Nucleus accumbens (tissue), 56 donors: ENCODE measurements around the gene RTCA.

Source experiments
- DNase-seq, 56 donors: peaks; one replicate each; lab custom pipeline; 2025; lab: John Stamatoyannopoulos, UW

Gene RTCA

GRCh38 chr1:100340494-100340893, 74.5 kb downstream of the RTCA start:
- no peak for DNase-seq

DNA sequence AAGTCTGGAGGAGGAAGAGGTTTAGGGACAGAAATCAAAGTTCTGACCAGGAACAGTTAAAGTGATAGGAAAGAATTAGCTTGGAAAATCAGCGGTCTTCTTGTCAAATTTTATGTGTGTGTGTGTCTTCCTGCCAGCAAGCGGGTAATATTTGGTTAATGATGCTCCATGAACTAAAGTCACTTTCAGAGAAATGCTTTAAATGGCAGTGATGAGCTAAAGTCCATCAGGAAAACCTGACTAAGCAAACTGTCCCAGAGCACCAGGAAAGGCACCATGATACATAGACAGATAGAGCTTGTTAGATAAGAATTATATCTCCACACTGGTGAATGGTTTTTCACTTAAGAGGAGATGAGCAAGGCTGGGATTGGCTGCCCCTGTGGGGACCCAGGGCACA, 76.3 kb downstream of the RTCA start:
- DNase-seq: no peak
